ENCODE data around the gene PTK6.

GRCh38 chr20:63578224-63579016 lies 41.2 kb upstream of the PTK6 start:
- TF ChIP-seq CTCF (IDR thresholded peaks at IDR 0.05; ENCODE audit: poor library complexity), result no peak
- no peak for TF ChIP-seq EZH2 (IDR thresholded peaks at IDR 0.05; ENCODE audit: borderline replicate concordance)

All from hepatocyte (in vitro differentiated cells).